ENCODE measurements around the gene MED13. TPM values are rescaled to one million over a fixed set of nuclear protein-coding genes. Genes with fewer than 3 reads are reported as not detected.
"Not testable (repeated sequence)": the region's sequence is repeated elsewhere in the genome, so short reads cannot be mapped to it uniquely, and the experiment has no call there.

The MED13 gene
- total and polyA plus RNA-seq, 2 experiments from 2014 or later, result 4.6 to 51.6 TPM

DNA sequence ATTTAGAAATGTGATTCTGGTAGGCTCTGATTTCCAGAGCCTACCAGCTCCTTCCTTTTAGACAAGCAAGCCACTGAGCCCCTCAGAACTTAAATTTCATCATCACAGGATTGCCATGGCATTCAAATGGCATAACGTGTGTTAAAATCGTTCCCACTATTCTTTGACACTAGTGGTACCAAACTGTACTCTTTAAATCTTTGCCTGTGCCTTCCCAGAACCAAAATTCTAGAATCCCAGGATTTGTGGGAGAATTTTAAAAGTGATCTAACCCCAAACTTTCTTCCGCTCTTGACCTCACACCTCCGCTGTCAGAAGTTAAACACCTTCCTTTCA lies 137.0 kb downstream of the MED13 start:
- Histone ChIP-seq H3K9me2 (ENCODE audit: insufficient read depth) (no peaks in the 10 kb centered on the region), H4K20me1 (ENCODE audit: insufficient read depth) (no peaks in the 10 kb centered on the region), H2AFZ (peak overlapping the region; percentile 91), H3K4me2 (ENCODE audit: unreplicated experiment) (peak overlapping the region; percentile 94), H3K4me1 (ENCODE audit: insufficient read depth) (peaks cover 13% of the 10 kb centered on the region), H3K36me3 (ENCODE audit: low read depth) (peaks cover 12% of the 10 kb centered on the region; the same call in 1 of the 2 replicates), H3K27ac (peak overlapping the region; percentile 89), H3K27me3 (replicated peaks; ENCODE audit: insufficient read depth) (no peaks in the 10 kb centered on the region), H3K79me2 (ENCODE audit: insufficient read depth) (peaks cover 27% of the 10 kb centered on the region), H3K9ac (peak overlapping the region; percentile 96; the same call in 1 of the 2 replicates), H3K9me3 (ENCODE audit: low read depth) (no peaks in the 10 kb centered on the region), H3F3A (ENCODE audit: insufficient read depth) (peaks cover 21% of the 10 kb centered on the region), H3K4me3 (peak overlapping the region; percentile 83)
- 62 to 64% methylated on average over 4 of the region's 4 CpGs for WGBS, 2 experiments (ENCODE audit: low coverage in 1 of 2, low lambda C conversion rate in 2 of 2, missing lambda C conversion rate in 2 of 2)
- DNase-seq, result no peak
- no peak for TF ChIP-seq EZH2phosphoT487 (IDR thresholded peaks at IDR 0.05; ENCODE audit: insufficient read depth, low read depth)
- no peak for TF ChIP-seq EZH2 (IDR thresholded peaks at IDR 0.05; ENCODE audit: insufficient read depth, poor library complexity, severe bottlenecking)
- in situ Hi-C loops (cut with MboI), result no loop called here

DNA sequence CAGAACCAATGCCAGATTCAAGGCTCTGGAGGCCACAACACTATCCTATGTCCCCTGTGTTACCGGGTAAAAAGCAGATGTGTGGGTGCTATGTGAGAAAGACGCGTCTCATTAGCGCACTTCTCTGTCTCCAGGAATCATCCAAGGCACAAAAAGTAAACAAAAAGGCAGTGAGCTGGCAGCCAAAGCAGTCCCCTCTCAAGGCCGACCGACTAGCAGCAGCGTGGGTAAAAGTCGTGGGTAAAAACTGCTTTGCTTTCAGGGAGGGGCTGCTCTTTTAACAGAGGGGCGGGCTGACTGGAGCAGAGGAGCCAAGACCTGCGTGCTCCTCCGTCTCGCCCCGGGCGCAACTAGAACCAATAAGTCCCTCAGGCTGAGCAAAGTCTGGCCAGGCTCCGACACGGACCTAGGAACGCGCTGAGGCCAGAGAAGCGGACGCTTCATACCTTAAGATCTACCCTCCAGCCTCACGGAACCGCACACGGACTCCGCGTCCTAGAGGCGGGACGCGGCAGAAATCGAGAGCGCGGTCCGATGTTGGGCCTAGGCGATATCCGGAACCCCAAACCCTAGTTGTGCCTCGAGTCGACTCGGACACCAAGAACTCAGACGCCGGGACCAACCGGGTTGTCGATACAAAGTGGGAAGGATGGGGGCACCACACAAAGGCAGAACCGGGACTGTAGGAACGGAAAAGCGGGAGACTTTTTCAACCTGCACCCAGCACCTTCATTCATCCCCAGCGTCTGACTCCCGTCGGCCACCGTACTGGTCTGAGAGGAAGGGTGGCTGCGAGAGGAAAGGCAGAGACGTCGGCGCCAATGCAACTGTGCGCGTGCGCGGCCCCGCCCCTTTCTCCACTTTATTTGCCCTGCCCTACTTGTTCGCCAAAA lies 137.6 kb downstream of the MED13 start, which contains the start of gene INTS2:
TSS of gene INTS2 (minus strand) at position 775 of the 893 bp plus-strand sequence. CDS start 1,338 bp downstream, outside the sequence.
- peak within 1 kb of the TSS; percentile 91 for H2AFZ ChIP-seq
- peaks cover 12% of the 10 kb centered on the region; the same call in 1 of the 2 replicates for H3K36me3 ChIP-seq (ENCODE audit: low read depth)
- H3F3A ChIP-seq (ENCODE audit: insufficient read depth), result peaks cover 21% of the 10 kb centered on the region
- H3K9me2 ChIP-seq (ENCODE audit: insufficient read depth), result no peaks in the 10 kb centered on the region
- TF ChIP-seq EZH2 (IDR thresholded peaks at IDR 0.05; ENCODE audit: insufficient read depth, poor library complexity, severe bottlenecking), result no peak
- no peak for TF ChIP-seq EZH2phosphoT487 (IDR thresholded peaks at IDR 0.05; ENCODE audit: insufficient read depth, low read depth)
- in situ Hi-C loops (cut with MboI), result no loop called here
- no peaks in the 10 kb centered on the region for H3K9me3 ChIP-seq (ENCODE audit: low read depth)
- H3K79me2 ChIP-seq (ENCODE audit: insufficient read depth), result peaks cover 27% of the 10 kb centered on the region
- H4K20me1 ChIP-seq (ENCODE audit: insufficient read depth), result no peaks in the 10 kb centered on the region
- H3K27ac ChIP-seq, result peak within 1 kb of the TSS; percentile 89
- peak within 1 kb of the TSS; percentile 83 for H3K4me3 ChIP-seq
- peak within 1 kb of the TSS; percentile 96 for H3K9ac ChIP-seq
- no peaks in the 10 kb centered on the region for H3K27me3 ChIP-seq (replicated peaks; ENCODE audit: insufficient read depth)
- H3K4me2 ChIP-seq (ENCODE audit: unreplicated experiment), result peak within 1 kb of the TSS; percentile 94
- WGBS, 2 experiments (ENCODE audit: low coverage in 1 of 2, low lambda C conversion rate in 2 of 2, missing lambda C conversion rate in 2 of 2), result 1 to 3% methylated on average over 58 of the region's 58 CpGs
- DNase-seq, result peak; percentile 96
- H3K4me1 ChIP-seq (ENCODE audit: insufficient read depth), result peaks cover 13% of the 10 kb centered on the region

DNA sequence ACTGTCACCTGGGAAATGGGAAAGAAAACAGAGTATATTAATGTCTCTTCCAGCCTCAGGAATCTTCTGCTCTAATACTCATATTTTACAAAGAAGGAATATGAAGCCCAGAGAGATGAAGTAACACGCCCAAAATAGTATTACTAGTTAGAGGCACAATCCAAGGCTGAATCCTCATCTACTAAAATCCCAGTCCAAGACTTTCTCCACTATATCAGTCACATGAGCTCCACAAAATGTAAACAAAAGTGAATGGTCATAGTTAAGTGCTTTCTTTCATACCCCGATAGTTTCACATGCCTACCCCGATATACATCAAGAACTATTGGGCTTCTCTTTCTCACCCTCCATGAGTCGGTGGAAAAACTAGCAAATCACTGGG lies 138.3 kb downstream of the MED13 start:
- Histone ChIP-seq H3K4me2 (ENCODE audit: unreplicated experiment) (peak overlapping the region; percentile 94), H3K4me1 (ENCODE audit: insufficient read depth) (peaks cover 13% of the 10 kb centered on the region), H3F3A (ENCODE audit: insufficient read depth) (peaks cover 21% of the 10 kb centered on the region), H3K27ac (peak overlapping the region; percentile 89), H3K27me3 (replicated peaks; ENCODE audit: insufficient read depth) (no peaks in the 10 kb centered on the region), H3K9ac (peak overlapping the region; percentile 96), H3K36me3 (ENCODE audit: low read depth) (peaks cover 12% of the 10 kb centered on the region), H3K79me2 (ENCODE audit: insufficient read depth) (peaks cover 27% of the 10 kb centered on the region), H2AFZ (peak overlapping the region; percentile 91), H3K9me2 (ENCODE audit: insufficient read depth) (no peaks in the 10 kb centered on the region), H3K4me3 (peak overlapping the region; percentile 83), H3K9me3 (ENCODE audit: low read depth) (no peaks in the 10 kb centered on the region), H4K20me1 (ENCODE audit: insufficient read depth) (no peaks in the 10 kb centered on the region)
- DNase-seq, result peak; percentile 70
- TF ChIP-seq EZH2phosphoT487 (IDR thresholded peaks at IDR 0.05; ENCODE audit: insufficient read depth, low read depth) (no peak), EZH2 (IDR thresholded peaks at IDR 0.05; ENCODE audit: insufficient read depth, poor library complexity, severe bottlenecking) (no peak)
- 0% methylated on average over 4 of the region's 4 CpGs for WGBS, 2 experiments (ENCODE audit: low coverage in 1 of 2, low lambda C conversion rate in 2 of 2, missing lambda C conversion rate in 2 of 2)
- in situ Hi-C loops (cut with MboI), result no loop called here

DNA sequence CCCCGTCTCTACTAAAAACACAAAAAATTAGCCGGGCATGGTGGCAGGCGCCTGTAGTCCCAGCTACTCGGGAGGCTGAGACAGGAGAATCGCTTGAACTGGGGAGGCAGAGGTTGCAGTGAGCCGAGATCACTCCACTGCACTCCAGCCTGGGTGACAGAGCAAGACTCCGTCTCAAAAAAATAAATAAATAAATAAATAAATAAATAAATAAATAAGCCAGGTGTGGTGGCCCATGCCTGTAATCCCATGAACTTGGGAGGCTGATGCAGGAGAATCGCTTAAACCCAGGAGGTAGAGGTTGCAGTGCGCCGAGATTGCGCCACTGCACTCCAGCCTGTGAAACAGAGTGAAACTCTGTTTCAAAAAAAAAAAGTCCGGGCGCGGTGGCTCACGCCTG lies 149.9 kb downstream of the MED13 start:
- in situ Hi-C loops (cut with MboI); H3K4me2 ChIP-seq (ENCODE audit: unreplicated experiment); H3K27ac ChIP-seq; H3K79me2 ChIP-seq (ENCODE audit: insufficient read depth); H3K9ac ChIP-seq; H2AFZ ChIP-seq; H3K27me3 ChIP-seq (replicated peaks; ENCODE audit: insufficient read depth); H3F3A ChIP-seq (ENCODE audit: insufficient read depth); H3K4me3 ChIP-seq; H3K9me2 ChIP-seq (ENCODE audit: insufficient read depth); H4K20me1 ChIP-seq (ENCODE audit: insufficient read depth); H3K9me3 ChIP-seq (ENCODE audit: low read depth); DNase-seq; H3K4me1 ChIP-seq (ENCODE audit: insufficient read depth): not testable (repeated sequence)
- WGBS, 2 experiments (ENCODE audit: low coverage in 1 of 2, low lambda C conversion rate in 2 of 2, missing lambda C conversion rate in 2 of 2), result 99% methylated on average over 14 to 15 of the region's 15 CpGs
- peaks cover 24% of the 10 kb centered on the region for H3K36me3 ChIP-seq (ENCODE audit: low read depth)
